ENCODE data around the gene RAD51B.
"Not testable (repeated sequence)": the region's sequence is repeated elsewhere in the genome, so short reads cannot be mapped to it uniquely, and the experiment has no call there.

RAD51B gene

GRCh38 chr14:67951529-67952135 is 132.1 kb downstream of the RAD51B start:
- DNase-seq, result peak; percentile 57

- no peak for DNase-seq
These were observed 132.8 kb downstream of the RAD51B start for GRCh38 chr14:67952381-67952780.

- no peak for DNase-seq
These were observed 133.2 kb downstream of the RAD51B start for GRCh38 chr14:67952786-67953185.

GRCh38 chr14:67955261-67955660 is 135.7 kb downstream of the RAD51B start:
- DNase-seq, result no peak

- DNase-seq, result no peak
These were observed 138.4 kb downstream of the RAD51B start for GRCh38 chr14:67957946-67958345.

GRCh38 chr14:67961676-67962075 is 142.1 kb downstream of the RAD51B start:
- DNase-seq, result no peak

- DNase-seq, result no peak
These were observed 142.7 kb downstream of the RAD51B start for GRCh38 chr14:67962215-67962644.

- DNase-seq, result no peak
These were observed 144.0 kb downstream of the RAD51B start for GRCh38 chr14:67963545-67963944.

GRCh38 chr14:67963960-67964812 is 144.6 kb downstream of the RAD51B start:
- peak; percentile 34 for DNase-seq

- no peak for DNase-seq
These were observed 146.1 kb downstream of the RAD51B start for GRCh38 chr14:67965696-67966095.

GRCh38 chr14:67967206-67967605 is 147.6 kb downstream of the RAD51B start:
- no peak for DNase-seq

GRCh38 chr14:67967970-67968369 is 148.4 kb downstream of the RAD51B start:
- DNase-seq, result not testable (repeated sequence)

- DNase-seq, result no peak
These were observed 151.3 kb downstream of the RAD51B start for GRCh38 chr14:67970923-67971322.

GRCh38 chr14:67971627-67972625 is 152.3 kb downstream of the RAD51B start:
- DNase-seq, result no peak

GRCh38 chr14:67973436-67973835 is 153.9 kb downstream of the RAD51B start:
- no peak for DNase-seq

GRCh38 chr14:67975470-67975869 is 155.9 kb downstream of the RAD51B start:
- DNase-seq, result no peak

- no peak for DNase-seq
These were observed 158.0 kb downstream of the RAD51B start for GRCh38 chr14:67977434-67978034.

- no peak for DNase-seq
These were observed 159.2 kb downstream of the RAD51B start for GRCh38 chr14:67978749-67979148.

- no peak for DNase-seq
These were observed 163.4 kb downstream of the RAD51B start for GRCh38 chr14:67982711-67983608.

- DNase-seq, result peak; percentile 19
These were observed 164.7 kb downstream of the RAD51B start for GRCh38 chr14:67984274-67984673.

- DNase-seq, result peak; percentile 42
These were observed 166.7 kb downstream of the RAD51B start for GRCh38 chr14:67986131-67986841.

Data from HCEC 1CT (cell line).